ENCODE data around the gene RASL11B. TPM values are rescaled to one million over a fixed set of nuclear protein-coding genes. Genes with fewer than 3 reads are reported as not detected.

Gene RASL11B
- total and polyA plus RNA-seq, 9 of the 15 experiments (the other 6 are each of a cell fraction or from before 2014, with no cell fraction given): 0.24 to 1.5 (median 0.53) TPM

- no peak for TF ChIP-seq E2F3 (CRISPR knock-in tag; IDR thresholded peaks at IDR 0.05)
- no peak for TF ChIP-seq RBM39 (optimal IDR thresholded peaks at IDR 0.05; ENCODE audit: low read depth, low read length)
- TF ChIP-seq ZFP91 (CRISPR knock-in tag; IDR thresholded peaks at IDR 0.05): no peak
- no peak for TF ChIP-seq MITF (IDR thresholded peaks at IDR 0.05)
- TF ChIP-seq KLF16 (IDR thresholded peaks at IDR 0.05): no peak
- TF ChIP-seq ATF1 (CRISPR knock-in tag; IDR thresholded peaks at IDR 0.05): no peak
- TF ChIP-seq ATF1 (tag; IDR thresholded peaks at IDR 0.05): no peak
- TF ChIP-seq GATAD2A (IDR thresholded peaks at IDR 0.05): no peak
- TF ChIP-seq ZNF316 (IDR thresholded peaks at IDR 0.05): no peak
- no peak for TF ChIP-seq KLF10 (CRISPR knock-in tag; IDR thresholded peaks at IDR 0.05)
These were observed 28.3 kb downstream of the RASL11B start (continued) for GRCh38 chr4:52890521-52890791.

GRCh38 chr4:52891743-52892142, 29.6 kb downstream of the RASL11B start:
- Histone ChIP-seq H3K27ac (ENCODE audit: extremely low read depth, low read depth, low read length) (no peak overlapping the region), H4K20me1 (replicated peaks; ENCODE audit: control insufficient read depth, insufficient read depth, low read length) (no peaks in the 10 kb centered on the region), H3K9me1 (ENCODE audit: control insufficient read depth, insufficient read depth, low read length) (no peaks in the 10 kb centered on the region), H3K4me1 (replicated peaks in 1 of 2; ENCODE audit: control insufficient read depth in 2 of 2, insufficient read depth in 2 of 2, low read length in 2 of 2) (no peaks in the 10 kb centered on the region), H3K79me2 (ENCODE audit: control insufficient read depth, insufficient read depth, low read length) (no peaks in the 10 kb centered on the region), H3K4me2 (ENCODE audit: insufficient read depth, low read length) (no peak overlapping the region), H3K4me3 (no peak overlapping the region), H3K27me3 (ENCODE audit: control insufficient read depth in 2 of 2, insufficient read depth in 2 of 2, low read length in 2 of 2) (no peaks in the 10 kb centered on the region), H2AFZ (ENCODE audit: low read depth, low read length) (no peak overlapping the region), H3K9ac (ENCODE audit: insufficient read depth in 1 of 2, low read depth in 2 of 2, low read length in 2 of 2) (no peak overlapping the region), H3K36me3 (ENCODE audit: control insufficient read depth, insufficient read depth, low read length) (no peaks in the 10 kb centered on the region), H3K9me3 (replicated peaks; ENCODE audit: control insufficient read depth, insufficient read depth, low read depth, low read length) (no peaks in the 10 kb centered on the region)
- FAIRE-seq (no peak), DNase-seq (ENCODE audit: extremely low read depth in 1 of 4, low spot score in 3 of 4) (no peak), ATAC-seq (no peak)
- in situ Hi-C loops (cut with MboI): no loop called here
- intact Hi-C loops (cut with micrococcal nuclease): no loop called here
- 57% methylated on average over 1 of the region's 1 CpG for WGBS (ENCODE audit: insufficient coverage, low coverage, missing lambda C conversion rate)
- CTCF ChIA-PET (ENCODE audit: low intra/inter-chr PET ratio): no interaction called here
- TF ChIP-seq ASH1L (IDR thresholded peaks at IDR 0.05; ENCODE audit: borderline replicate concordance, low read depth, partially characterized antibody) (no peak), ZNF584 (CRISPR knock-in tag; IDR thresholded peaks at IDR 0.05; ENCODE audit: low read depth) (no peak), CTCF (IDR thresholded peaks at IDR 0.05 in 2 of 3, conservative IDR thresholded peaks at IDR 0.05 in 1 of 3; ENCODE audit: insufficient read depth in 2 of 3, low read depth in 1 of 3, low read length in 3 of 3) (no peak), RBM34 (IDR thresholded peaks at IDR 0.05; ENCODE audit: borderline replicate concordance, insufficient read depth, low read length) (no peak), ZNF175 (CRISPR knock-in tag; IDR thresholded peaks at IDR 0.05; ENCODE audit: low read depth) (no peak)
- POLR2A ChIA-PET: no interaction called here
- no TSS peak for BruUV-seq (replicated peaks)

All from K562 (cell line).